ENCODE data around the gene FGD3. TPM values are rescaled to one million over a fixed set of nuclear protein-coding genes. Genes with fewer than 3 reads are reported as not detected.

Gene FGD3
- polyA plus RNA-seq, 1 experiment, result not detected

GRCh38 chr9:92950359-92950955 lies 3.1 kb downstream of the FGD3 start:
- no peaks in the 10 kb centered on the region for H3K36me3 ChIP-seq (ENCODE audit: control insufficient read depth, insufficient read depth, low read length)
- CTCF ChIA-PET, result no interaction called here
- no peak overlapping the region for H3K4me3 ChIP-seq (ENCODE audit: low read depth, low read length)
- peaks cover 10% of the 10 kb centered on the region for H3K27me3 ChIP-seq (ENCODE audit: control insufficient read depth, insufficient read depth, low read length)
- TF ChIP-seq CTCF (IDR thresholded peaks at IDR 0.05; ENCODE audit: insufficient read depth, low read depth, low read length), result no peak
- POLR2A ChIA-PET, result no interaction called here
- no peak for DNase-seq (ENCODE audit: low read depth)

- CTCF ChIA-PET, result interaction anchor here (0.6 kb wide), 1 partner anchor 21 kb away, joined by 4 read pairs; no protein-coding TSS in a partner anchor
- Histone ChIP-seq H3K4me3 (ENCODE audit: low read depth, low read length) (no peak overlapping the region), H3K27me3 (ENCODE audit: control insufficient read depth, insufficient read depth, low read length) (peaks cover 5% of the 10 kb centered on the region), H3K36me3 (ENCODE audit: control insufficient read depth, insufficient read depth, low read length) (no peaks in the 10 kb centered on the region)
- POLR2A ChIA-PET, result no interaction called here
- DNase-seq (ENCODE audit: low read depth), result no peak
- TF ChIP-seq CTCF (IDR thresholded peaks at IDR 0.05; ENCODE audit: insufficient read depth, low read depth, low read length), result no peak
Measured at GRCh38 chr9:92952906-92953610, 5.7 kb downstream of the FGD3 start.

GRCh38 chr9:92954049-92954861 lies 6.9 kb downstream of the FGD3 start:
- DNase-seq (ENCODE audit: low read depth), result no peak
- ChIA-PET CTCF (interaction anchor here (1.1 kb wide), 1 partner anchor 25 kb away, joined by 3 read pairs; no protein-coding TSS in a partner anchor), POLR2A (no interaction called here)
- no peak for TF ChIP-seq CTCF (IDR thresholded peaks at IDR 0.05; ENCODE audit: insufficient read depth, low read depth, low read length)
- Histone ChIP-seq H3K27me3 (ENCODE audit: control insufficient read depth, insufficient read depth, low read length) (peaks cover 5% of the 10 kb centered on the region), H3K4me3 (ENCODE audit: low read depth, low read length) (no peak overlapping the region), H3K36me3 (ENCODE audit: control insufficient read depth, insufficient read depth, low read length) (no peaks in the 10 kb centered on the region)

GRCh38 chr9:92954886-92955285 lies 7.6 kb downstream of the FGD3 start:
- TF ChIP-seq CTCF (IDR thresholded peaks at IDR 0.05; ENCODE audit: insufficient read depth, low read depth, low read length), result no peak
- H3K27me3 ChIP-seq (ENCODE audit: control insufficient read depth, insufficient read depth, low read length), result peaks cover 5% of the 10 kb centered on the region
- no peaks in the 10 kb centered on the region for H3K36me3 ChIP-seq (ENCODE audit: control insufficient read depth, insufficient read depth, low read length)
- no peak for DNase-seq (ENCODE audit: low read depth)
- ChIA-PET POLR2A (no interaction called here), CTCF (interaction anchor here (1.1 kb wide), 1 partner anchor 25 kb away, joined by 3 read pairs; no protein-coding TSS in a partner anchor)
- no peak overlapping the region for H3K4me3 ChIP-seq (ENCODE audit: low read depth, low read length)
